ENCODE measurements around the gene PRKRA.

GRCh38 chr2:178479275-178479616 lies 28.3 kb upstream of the PRKRA start:
- TF ChIP-seq CTCF (IDR thresholded peaks at IDR 0.05; ENCODE audit: insufficient read depth, low read length, poor library complexity, severe bottlenecking) = peak; percentile 8
- TF ChIP-seq EZH2phosphoT487 (conservative IDR thresholded peaks at IDR 0.05; ENCODE audit: low read length) = no peak
